Trophoblast cell (in vitro differentiated cells and primary cell): Measurements from ENCODE around the gene WNT3.

Experiments used
- DNase-seq, 2 donors: peaks; one replicate each; pipeline ENCODE4 v3.0.0-alpha.2; 2016
- H2AFZ ChIP-seq: 2 replicates; pipeline ENCODE4 v1.6.1; 2013; ENCODE audit warnings: low read length, moderate library complexity, mild to moderate bottlenecking; ENCODE audit not compliant: insufficient read depth, poor library complexity
- H2AK5ac ChIP-seq: 2 replicates; pipeline ENCODE4 v1.6.1; 2013; ENCODE audit warnings: mild to moderate bottlenecking, low read length
- H2BK120ac ChIP-seq: 2 replicates; pipeline ENCODE4 v1.6.1; 2013; ENCODE audit warnings: low read length, mild to moderate bottlenecking, moderate library complexity; ENCODE audit not compliant: insufficient read depth, poor library complexity
- H2BK12ac ChIP-seq: 2 replicates; pipeline ENCODE4 v1.6.1; 2013; ENCODE audit warnings: mild to moderate bottlenecking, low read length, moderate library complexity
- H2BK5ac ChIP-seq: 2 replicates; pipeline ENCODE4 v1.6.1; 2013; ENCODE audit warnings: low read length, low read depth, moderate library complexity, mild to moderate bottlenecking; ENCODE audit not compliant: poor library complexity
- H3K14ac ChIP-seq: 2 replicates; pipeline ENCODE4 v1.6.1; 2013; ENCODE audit warnings: mild to moderate bottlenecking, low read length
- H3K18ac ChIP-seq: 2 replicates; pipeline ENCODE4 v1.6.1; 2013; ENCODE audit warnings: mild to moderate bottlenecking, low read length
- H3K23ac ChIP-seq: 2 replicates; pipeline ENCODE4 v1.6.1; 2013; ENCODE audit warnings: low read length
- H3K27ac ChIP-seq: 2 replicates; pipeline ENCODE4 v1.5.1; 2013; ENCODE audit warnings: low read depth, mild to moderate bottlenecking, inconsistent platforms, low read length, moderate library complexity
- H3K27me3 ChIP-seq: 2 replicates; pipeline ENCODE4 v1.6.1; 2013; ENCODE audit warnings: inconsistent platforms, mild to moderate bottlenecking, low read length, moderate library complexity; ENCODE audit not compliant: insufficient read depth
- H3K36me3 ChIP-seq, 2 experiments: 1 replicate in 1 of 2; 2 replicates in 1 of 2; pipeline ENCODE4 v1.6.1; 2013; ENCODE audit warnings: low read length in 2 of 2, mild to moderate bottlenecking in 2 of 2, moderate library complexity in 1 of 2; ENCODE audit not compliant: insufficient read depth in 2 of 2, control insufficient read depth in 1 of 2
- H3K4ac ChIP-seq: 2 replicates; pipeline ENCODE4 v1.6.1; 2013; ENCODE audit warnings: low read depth, mild to moderate bottlenecking, low read length, moderate library complexity
- H3K4me1 ChIP-seq, 2 experiments: 1 replicate in 1 of 2; 2 replicates in 1 of 2; pipeline ENCODE4 v1.6.1; 2013; ENCODE audit warnings: low read length in 2 of 2, mild to moderate bottlenecking in 2 of 2, moderate library complexity in 1 of 2; ENCODE audit not compliant: insufficient read depth in 2 of 2, control insufficient read depth in 1 of 2
- H3K4me2 ChIP-seq: 2 replicates; pipeline ENCODE4 v1.6.1; 2013; ENCODE audit warnings: inconsistent platforms, mild to moderate bottlenecking, low read length, moderate library complexity
- H3K4me3 ChIP-seq: 2 replicates; pipeline ENCODE4 v1.5.1; 2013; ENCODE audit warnings: mild to moderate bottlenecking, low read depth, low read length, inconsistent platforms
- H3K79me1 ChIP-seq: one replicate; pipeline ENCODE4 v1.6.1; 2013; ENCODE audit warnings: low read length
- H3K79me2 ChIP-seq: 2 replicates; pipeline ENCODE4 v1.6.1; 2013; ENCODE audit warnings: low read length, mild to moderate bottlenecking; ENCODE audit not compliant: control insufficient read depth, insufficient read depth, poor library complexity
- H3K9ac ChIP-seq: 2 replicates; pipeline ENCODE4 v1.6.1; 2013; ENCODE audit warnings: mild to moderate bottlenecking, low read length
- H3K9me3 ChIP-seq: 2 replicates; pipeline ENCODE4 v1.6.1; 2013; ENCODE audit warnings: low read depth, mild to moderate bottlenecking, control low read depth, inconsistent platforms, low read length; ENCODE audit not compliant: insufficient read depth
- H4K12ac ChIP-seq: 2 replicates; pipeline ENCODE4 v1.6.1; 2013; ENCODE audit warnings: low read depth, mild to moderate bottlenecking, low read length, moderate library complexity
- H4K8ac ChIP-seq: 2 replicates; pipeline ENCODE4 v1.6.1; 2013; ENCODE audit warnings: low read depth, mild to moderate bottlenecking, low read length, moderate library complexity
- H4K91ac ChIP-seq: one replicate; pipeline ENCODE4 v1.6.1; 2013; ENCODE audit warnings: low read depth, mild to moderate bottlenecking, low read length, moderate library complexity
- WGBS: extraction: QIAGEN DNeasy Blood & Tissue Kit; methylation state at CpG from one replicate; pipeline ENCODE4 v1.1.7; 2013; ENCODE audit warnings: missing lambda C conversion rate; ENCODE audit not compliant: insufficient read length, insufficient coverage; ENCODE audit errors: extremely low coverage; 5-methylcytosine and 5-hydroxymethylcytosine counted together

Gene WNT3

DNA sequence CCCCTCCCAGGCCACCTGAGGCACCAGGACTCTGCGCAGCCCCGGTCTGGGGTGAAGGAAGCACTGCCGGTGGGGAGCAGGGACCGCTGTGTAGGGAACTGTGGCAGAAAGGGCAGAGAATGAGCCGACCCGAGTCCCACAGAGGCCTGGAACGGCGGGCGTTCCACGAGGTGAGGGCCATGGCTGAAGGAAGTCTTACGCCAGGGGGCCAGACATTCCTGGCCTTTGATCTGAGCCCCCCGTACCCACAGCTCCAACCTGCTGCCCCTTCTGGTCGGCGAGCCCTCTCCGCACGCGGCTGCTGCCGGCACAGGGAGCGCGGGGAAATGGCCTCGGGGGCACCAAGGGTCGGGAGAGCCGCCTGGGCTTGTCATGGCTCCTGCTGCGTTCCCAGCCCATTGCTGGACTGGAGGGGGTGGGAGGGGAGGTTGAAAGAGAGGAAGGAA is 1.4 kb upstream of the WNT3 start:
- Histone ChIP-seq H3K27ac (no peak overlapping the region), H4K91ac (peak overlapping the region; percentile 75), H2AK5ac (no peak overlapping the region), H3K4me1 (peaks cover 45 to 46% of the 10 kb centered on the region in 2 experiments), H3K4me3 (peak overlapping the region; percentile 27), H3K79me2 (peaks cover 3% of the 10 kb centered on the region), H4K8ac (peak overlapping the region; percentile 67), H3K4ac (peak overlapping the region; percentile 16), H2AFZ (peak overlapping the region; percentile 2), H3K18ac (peak overlapping the region; percentile 53), H3K27me3 (peaks cover 28% of the 10 kb centered on the region), H3K9me3 (peaks cover 9% of the 10 kb centered on the region), H2BK120ac (peak overlapping the region; percentile 15), H3K14ac (peak overlapping the region; percentile 10), H4K12ac (no peak overlapping the region), H3K23ac (no peak overlapping the region), H3K79me1 (peaks cover 18% of the 10 kb centered on the region), H3K36me3 (no peaks in the 10 kb centered on the region), H3K9ac (no peak overlapping the region), H3K4me2 (peak overlapping the region; percentile 87), H2BK12ac (peak overlapping the region; percentile 63), H2BK5ac (no peak overlapping the region)
- DNase-seq: no peak
- no CpG with 5 or more reads among the region's 24 CpGs for WGBS

DNA sequence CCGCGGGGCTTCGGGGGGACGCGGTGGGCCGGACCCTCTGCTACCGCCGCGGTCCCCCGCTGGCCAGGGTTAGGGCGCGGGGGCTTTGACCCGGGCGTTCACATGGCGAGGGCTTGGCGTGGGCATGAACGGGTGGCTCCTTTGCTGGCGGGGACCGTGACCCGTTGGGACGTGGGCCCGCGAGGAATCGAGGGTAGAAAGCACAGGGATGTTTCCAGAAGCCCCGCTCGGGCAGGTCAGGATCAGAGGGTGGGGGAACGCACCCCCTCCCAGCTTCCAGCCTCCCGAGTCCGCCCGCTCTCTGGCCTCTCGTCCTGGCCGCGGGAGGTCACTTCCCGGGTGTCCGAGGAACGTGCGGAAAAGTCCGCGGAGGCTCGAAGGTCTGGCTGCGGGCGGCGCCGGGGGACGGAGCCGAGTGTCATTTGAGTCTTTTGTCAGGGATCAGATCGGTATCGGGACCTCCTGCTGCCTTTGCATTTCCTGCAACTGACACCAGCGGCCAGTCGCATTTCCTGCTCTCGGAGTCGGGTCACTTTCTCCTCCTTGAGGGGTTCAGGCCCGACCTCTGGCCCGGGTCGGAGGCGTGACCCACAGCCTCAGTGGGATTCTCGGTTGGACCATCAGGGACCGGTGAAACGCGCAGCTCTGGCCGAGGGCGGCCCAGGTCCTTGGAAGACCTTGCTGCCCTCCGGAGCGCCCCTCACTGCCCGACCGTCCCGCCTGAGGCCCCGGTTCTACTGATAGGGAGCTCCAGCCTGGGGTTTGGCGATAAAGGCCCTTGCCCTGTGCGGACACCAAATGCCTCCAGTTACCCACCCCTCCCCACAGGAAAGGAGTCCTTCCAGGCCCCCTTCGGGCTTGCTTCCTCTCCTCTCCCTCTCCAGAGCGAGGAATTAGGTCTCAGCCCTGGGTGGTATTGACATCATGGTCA is 702 bp upstream of the WNT3 start:
- peaks cover 9% of the 10 kb centered on the region for H3K9me3 ChIP-seq

DNA sequence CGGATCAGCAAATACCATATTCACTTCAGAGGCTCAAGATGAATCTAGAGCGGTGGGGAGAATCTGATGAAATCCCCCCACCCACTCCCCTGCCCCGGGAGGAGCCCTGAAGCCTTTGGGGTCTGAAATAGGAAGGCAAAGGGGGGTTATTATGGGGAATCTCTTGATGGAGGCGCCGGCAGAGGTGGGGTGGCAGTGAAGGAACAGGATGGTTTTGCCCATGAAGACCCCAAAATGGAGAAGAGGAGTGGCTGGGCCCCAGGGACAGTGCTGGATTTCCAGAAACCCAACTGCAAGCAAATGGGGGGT is 637 bp downstream of the WNT3 start:
- H3K18ac ChIP-seq: no peak overlapping the region
- H3K79me1 ChIP-seq: peaks cover 18% of the 10 kb centered on the region
- H2BK120ac ChIP-seq: no peak overlapping the region
- H2BK5ac ChIP-seq: no peak overlapping the region
- no peaks in the 10 kb centered on the region for H3K36me3 ChIP-seq
- DNase-seq: no peak
- no peak overlapping the region for H4K8ac ChIP-seq
- no peak overlapping the region for H3K9ac ChIP-seq
- H3K4me1 ChIP-seq: peaks cover 56 to 58% of the 10 kb centered on the region in 2 experiments
- peak overlapping the region; percentile 25 for H3K4me2 ChIP-seq
- no peak overlapping the region for H2AK5ac ChIP-seq
- no peak overlapping the region for H3K4ac ChIP-seq
- no peak overlapping the region for H4K12ac ChIP-seq
- no peak overlapping the region for H2AFZ ChIP-seq
- peaks cover 28% of the 10 kb centered on the region for H3K27me3 ChIP-seq
- no peak overlapping the region for H3K14ac ChIP-seq
- H4K91ac ChIP-seq: no peak overlapping the region
- no CpG with 5 or more reads among the region's 5 CpGs for WGBS
- H3K4me3 ChIP-seq: no peak overlapping the region
- H3K23ac ChIP-seq: no peak overlapping the region
- H3K79me2 ChIP-seq: peaks cover 3% of the 10 kb centered on the region
- H3K27ac ChIP-seq: no peak overlapping the region
- H3K9me3 ChIP-seq: peaks cover 9% of the 10 kb centered on the region
- no peak overlapping the region for H2BK12ac ChIP-seq

More for the DNA sequence above, 702 bp upstream of the WNT3 start:
- peaks cover 3% of the 10 kb centered on the region for H3K79me2 ChIP-seq
- peak; percentile 33 to 64 for DNase-seq
- H2BK120ac ChIP-seq: peak overlapping the region; percentile 67
- H2BK5ac ChIP-seq: peak overlapping the region; percentile 20
- peak overlapping the region; percentile 67 for H4K8ac ChIP-seq
- H3K27me3 ChIP-seq: peaks cover 28% of the 10 kb centered on the region
- H3K4me1 ChIP-seq: peaks cover 53% of the 10 kb centered on the region in 2 experiments
- peak overlapping the region; percentile 72 for H3K14ac ChIP-seq
- peak overlapping the region; percentile 22 for H4K12ac ChIP-seq
- peak overlapping the region; percentile 66 for H3K4ac ChIP-seq
- H3K4me2 ChIP-seq: peak overlapping the region; percentile 87
- no peak overlapping the region for H3K27ac ChIP-seq
- H2AK5ac ChIP-seq: peak overlapping the region; percentile 44
- H3K18ac ChIP-seq: peak overlapping the region; percentile 65
- no peak overlapping the region for H3K23ac ChIP-seq
- peak overlapping the region; percentile 62 for H2AFZ ChIP-seq
- H4K91ac ChIP-seq: peak overlapping the region; percentile 76
- H3K36me3 ChIP-seq: no peaks in the 10 kb centered on the region
- H2BK12ac ChIP-seq: peak overlapping the region; percentile 81
- no peak overlapping the region for H3K9ac ChIP-seq
- H3K4me3 ChIP-seq: peak overlapping the region; percentile 57
- WGBS: no CpG with 5 or more reads among the region's 72 CpGs
- H3K79me1 ChIP-seq: peaks cover 18% of the 10 kb centered on the region

DNA sequence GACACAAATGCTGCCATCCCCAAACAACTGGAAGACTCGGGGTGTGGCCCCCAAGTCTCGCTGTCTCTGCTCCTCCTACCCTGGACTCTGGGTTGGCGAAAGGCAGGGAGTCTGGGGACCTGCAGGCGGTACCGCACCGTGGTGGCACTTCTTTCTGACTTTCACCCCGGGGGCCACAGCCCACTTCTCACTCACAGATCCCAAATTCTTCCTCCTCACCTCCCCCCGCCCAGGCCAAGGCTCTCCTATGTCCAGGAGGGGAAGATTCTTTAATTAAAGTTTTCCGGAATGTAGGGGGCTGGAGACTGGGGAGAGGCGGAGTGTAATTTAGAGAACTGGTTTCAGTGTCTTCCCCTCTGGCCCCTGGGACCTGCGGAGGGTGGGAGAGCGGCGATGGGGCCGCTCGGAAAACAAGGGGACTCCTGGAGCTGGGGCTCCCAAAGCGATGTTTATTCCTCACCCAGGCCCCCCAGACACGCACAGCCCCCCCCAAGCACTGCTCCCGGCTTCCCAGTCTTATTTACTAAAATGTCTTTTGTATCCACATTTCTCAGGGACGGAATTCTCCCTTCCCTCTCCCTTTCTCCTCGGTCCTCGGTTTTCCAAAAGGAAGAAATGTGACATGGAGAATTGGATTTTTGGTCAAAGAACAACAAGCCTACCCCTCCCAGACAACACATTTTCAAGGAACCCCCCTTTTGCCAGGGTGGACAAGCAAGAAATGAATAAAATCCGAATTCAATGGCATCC is 1.2 kb downstream of the WNT3 start:
- no peak overlapping the region for H3K9ac ChIP-seq
- H2AK5ac ChIP-seq: no peak overlapping the region
- peak overlapping the region; percentile 25 for H3K4me2 ChIP-seq
- H2BK120ac ChIP-seq: peak overlapping the region; percentile 34
- H3K27me3 ChIP-seq: peaks cover 27% of the 10 kb centered on the region
- no peak for DNase-seq
- H2BK12ac ChIP-seq: no peak overlapping the region
- no peak overlapping the region for H2BK5ac ChIP-seq
- H3K18ac ChIP-seq: no peak overlapping the region
- no peak overlapping the region for H3K14ac ChIP-seq
- no peak overlapping the region for H3K4me3 ChIP-seq
- H4K91ac ChIP-seq: peak overlapping the region; percentile 11
- peaks cover 18% of the 10 kb centered on the region for H3K79me1 ChIP-seq
- H3K36me3 ChIP-seq: no peaks in the 10 kb centered on the region
- no peak overlapping the region for H4K8ac ChIP-seq
- no CpG with 5 or more reads among the region's 22 CpGs for WGBS
- H3K4me1 ChIP-seq: peaks cover 56 to 61% of the 10 kb centered on the region in 2 experiments
- no peak overlapping the region for H4K12ac ChIP-seq
- no peak overlapping the region for H3K27ac ChIP-seq
- no peak overlapping the region for H3K23ac ChIP-seq
- no peak overlapping the region for H2AFZ ChIP-seq
- peaks cover 3% of the 10 kb centered on the region for H3K79me2 ChIP-seq
- H3K9me3 ChIP-seq: peaks cover 6% of the 10 kb centered on the region
- H3K4ac ChIP-seq: no peak overlapping the region
